MM.1S (cell line): ENCODE results near the gene PRDM12.

Experiments used
- CTCF ChIP-seq: fragments of 300-600 bp; sonication (generic); IDR thresholded peaks from 2 replicates; pipeline ENCODE4 v1.5.1; 2016; ENCODE audit warnings: antibody characterized with exemption, low read length, mixed read lengths
- EZH2 ChIP-seq: fragments of 300-600 bp; sonication (generic); optimal IDR thresholded peaks from 2 replicates; pipeline ENCODE3; 2017; ENCODE audit warnings: low read depth, mild to moderate bottlenecking, antibody characterized with exemption, low read length, mixed read lengths

DNA sequence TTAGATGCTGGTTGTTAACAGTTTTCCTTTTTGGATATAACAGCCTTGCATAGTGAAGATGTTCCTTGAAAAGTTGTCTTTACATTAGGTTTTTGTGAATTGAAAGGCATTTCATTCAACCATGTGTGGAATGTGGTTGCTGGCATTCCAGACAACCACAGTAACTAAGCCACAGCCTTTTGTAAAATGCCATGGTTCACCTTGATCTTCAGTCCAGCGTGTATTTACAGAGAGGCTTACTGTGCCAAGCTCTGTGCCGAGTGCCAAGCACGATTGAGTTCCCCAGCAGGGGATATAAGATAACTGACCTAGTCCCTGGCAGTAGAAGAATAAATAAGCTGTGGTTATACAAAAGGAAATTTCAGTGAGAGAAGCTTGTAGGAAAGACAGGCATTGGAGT, 34.1 kb downstream of the PRDM12 start:
- TF ChIP-seq CTCF = no peak
- no peak for TF ChIP-seq EZH2
